ENCODE results near the gene GLIS2.

The GLIS2 gene

DNA sequence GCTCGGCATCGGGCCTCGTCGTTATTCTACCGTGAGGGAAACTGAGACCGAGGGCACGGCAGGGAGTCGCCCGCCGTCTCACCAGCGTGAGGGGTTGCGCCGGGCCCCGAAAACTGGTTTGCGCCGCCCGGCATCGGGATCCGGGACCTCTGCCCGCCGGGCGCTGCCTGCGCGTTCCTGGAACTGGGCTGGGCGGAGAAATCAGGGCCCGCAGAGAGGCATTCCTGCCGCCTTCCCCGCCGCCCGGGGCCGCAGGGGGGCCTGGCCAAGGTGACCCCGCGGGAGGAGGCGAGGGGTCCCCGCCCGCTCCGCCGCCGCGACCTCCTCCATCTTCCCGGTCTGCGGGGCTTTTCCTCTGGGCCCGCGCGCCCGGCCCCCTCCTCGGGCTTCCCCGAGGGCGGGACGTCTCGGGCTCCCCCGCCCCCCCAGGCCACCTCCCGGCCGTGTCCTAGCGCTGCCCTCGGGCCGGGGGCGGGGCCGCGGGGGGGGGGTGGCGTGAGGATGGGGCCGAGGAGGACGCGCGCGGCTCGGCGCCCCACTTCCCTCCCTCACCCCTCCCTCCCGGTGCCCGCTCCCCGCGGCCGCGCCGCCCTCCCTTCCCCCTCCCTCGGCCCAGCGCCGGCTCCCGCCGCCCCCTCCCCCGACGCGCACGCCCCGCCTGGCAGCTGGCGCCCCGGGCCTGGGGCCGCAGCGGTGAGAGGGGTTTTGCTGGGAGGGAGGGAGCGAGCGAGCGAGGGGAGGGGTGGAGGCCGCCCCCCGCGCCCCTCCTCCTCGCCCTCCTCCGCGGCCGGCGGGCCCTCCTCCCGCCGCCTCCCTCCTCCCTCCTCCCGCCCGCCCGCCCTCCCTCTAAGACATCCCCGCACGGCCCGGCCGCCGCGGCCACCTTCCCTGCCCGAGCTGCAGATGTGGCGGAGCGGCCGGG lies at the start of gene GLIS2:
Gene GLIS2, plus strand, starts transcription at position 882 of the 922 bp plus-strand sequence. CDS start 16,214 bp downstream, outside the sequence.
- peak; percentile 81 for DNase-seq (ENCODE audit: low spot score)

DNA sequence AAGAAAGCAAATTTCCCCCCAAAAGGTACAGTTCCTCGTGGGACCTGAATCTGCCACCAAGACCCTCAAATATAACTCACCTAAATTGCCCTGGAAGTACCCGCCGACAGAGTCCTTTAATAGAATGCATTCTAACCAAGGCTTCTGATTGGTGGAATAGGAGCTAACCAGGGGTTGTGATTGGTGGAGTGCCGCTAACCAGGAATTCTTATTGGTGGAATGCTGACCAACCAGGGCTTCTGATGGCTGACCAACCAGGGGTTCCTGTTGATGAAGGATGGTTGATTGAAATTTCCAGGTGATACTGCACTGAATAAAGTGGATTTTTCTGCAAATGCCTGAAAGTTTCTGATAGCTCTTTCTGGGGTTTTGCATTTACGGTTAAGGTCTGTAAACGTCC lies 49.5 kb upstream of the GLIS2 start:
- DNase-seq (ENCODE audit: low spot score), result no peak

DNA sequence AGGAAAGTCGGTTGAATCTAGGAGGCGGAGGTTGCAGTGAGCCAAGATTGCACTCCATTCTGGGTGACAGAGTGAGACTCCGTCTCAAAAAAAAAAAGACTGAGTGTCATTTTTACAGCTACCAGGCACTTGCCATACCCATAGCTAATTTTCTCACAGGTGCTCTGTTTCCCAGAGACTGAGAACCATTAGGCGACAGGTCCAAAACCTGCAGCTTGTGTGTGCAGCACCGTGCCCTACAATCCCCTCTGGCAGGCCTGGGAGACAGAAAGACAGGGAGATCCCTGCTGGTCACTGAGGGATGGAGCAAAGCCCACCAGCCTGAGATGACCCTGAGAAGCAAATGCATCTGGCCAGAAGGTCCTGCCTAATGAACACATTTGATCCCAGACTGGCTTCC lies 45.8 kb upstream of the GLIS2 start:
- DNase-seq (ENCODE audit: low spot score), result no peak

DNA sequence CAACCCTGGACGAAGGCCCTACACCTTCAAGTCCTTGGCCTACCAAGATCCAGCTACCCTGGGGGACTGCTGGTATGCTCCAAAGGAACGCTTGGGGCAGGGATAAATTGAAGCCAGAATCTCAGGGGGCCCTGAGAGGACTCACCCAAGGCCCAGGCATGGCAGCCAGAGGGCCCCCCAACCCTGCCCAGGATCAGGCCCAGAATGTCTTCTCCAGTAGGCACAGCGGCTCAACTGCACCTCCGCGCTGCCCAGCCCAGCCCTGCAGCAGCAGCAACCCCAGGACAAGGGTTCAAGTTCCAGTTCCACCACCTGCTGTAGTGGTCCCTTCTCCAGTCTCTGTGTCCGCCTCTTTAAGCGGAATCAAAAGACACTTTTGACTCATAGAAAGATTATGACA lies 45.3 kb upstream of the GLIS2 start:
- DNase-seq (ENCODE audit: low spot score), result no peak

DNA sequence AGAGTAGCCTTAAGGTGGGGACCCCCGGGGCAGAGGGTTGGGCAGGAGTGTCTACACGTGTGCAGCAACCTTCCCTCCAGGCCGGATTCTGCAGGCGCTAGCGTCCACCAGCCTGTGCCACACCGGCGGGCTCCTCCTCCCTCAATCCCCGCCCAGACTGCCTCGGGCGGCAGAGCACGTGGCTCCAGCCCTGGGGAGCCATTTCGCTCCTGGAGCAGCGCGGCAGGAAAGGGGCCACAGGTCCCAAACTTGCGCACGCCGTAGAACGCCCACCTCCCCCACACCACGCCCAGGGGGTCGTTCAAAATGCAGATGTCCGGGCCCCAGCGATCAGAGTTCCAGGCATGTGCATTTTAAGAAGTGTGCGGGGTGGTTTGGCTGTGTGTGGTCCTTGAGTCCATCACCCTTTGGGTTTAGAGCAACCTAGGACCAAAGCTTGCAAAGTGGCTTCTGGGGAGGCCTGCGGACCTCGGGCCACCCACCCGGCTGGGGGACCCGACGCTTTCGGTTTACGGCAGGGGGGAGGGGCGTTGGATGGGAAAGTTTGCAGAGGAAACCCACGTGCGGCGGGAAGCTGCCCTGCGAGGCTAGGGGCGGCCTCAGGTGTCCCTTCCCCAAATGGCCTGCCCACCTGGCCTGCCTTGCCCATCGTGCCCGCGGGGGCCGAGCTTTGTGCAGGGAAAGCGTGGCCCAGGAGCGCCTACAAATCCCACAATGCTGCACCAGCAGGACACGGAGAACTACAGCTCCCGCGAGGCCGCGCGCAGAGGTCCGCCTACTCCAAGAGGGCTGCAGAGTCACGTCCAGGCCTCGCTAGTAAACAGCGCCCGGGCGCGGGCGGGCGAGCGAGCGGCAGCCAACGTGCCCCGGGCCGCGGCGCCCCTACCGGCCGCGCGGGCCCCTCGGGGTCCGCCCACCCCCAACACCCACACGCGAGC lies 44.4 kb upstream of the GLIS2 start:
- peak; percentile 90 for DNase-seq (ENCODE audit: low spot score)

DNA sequence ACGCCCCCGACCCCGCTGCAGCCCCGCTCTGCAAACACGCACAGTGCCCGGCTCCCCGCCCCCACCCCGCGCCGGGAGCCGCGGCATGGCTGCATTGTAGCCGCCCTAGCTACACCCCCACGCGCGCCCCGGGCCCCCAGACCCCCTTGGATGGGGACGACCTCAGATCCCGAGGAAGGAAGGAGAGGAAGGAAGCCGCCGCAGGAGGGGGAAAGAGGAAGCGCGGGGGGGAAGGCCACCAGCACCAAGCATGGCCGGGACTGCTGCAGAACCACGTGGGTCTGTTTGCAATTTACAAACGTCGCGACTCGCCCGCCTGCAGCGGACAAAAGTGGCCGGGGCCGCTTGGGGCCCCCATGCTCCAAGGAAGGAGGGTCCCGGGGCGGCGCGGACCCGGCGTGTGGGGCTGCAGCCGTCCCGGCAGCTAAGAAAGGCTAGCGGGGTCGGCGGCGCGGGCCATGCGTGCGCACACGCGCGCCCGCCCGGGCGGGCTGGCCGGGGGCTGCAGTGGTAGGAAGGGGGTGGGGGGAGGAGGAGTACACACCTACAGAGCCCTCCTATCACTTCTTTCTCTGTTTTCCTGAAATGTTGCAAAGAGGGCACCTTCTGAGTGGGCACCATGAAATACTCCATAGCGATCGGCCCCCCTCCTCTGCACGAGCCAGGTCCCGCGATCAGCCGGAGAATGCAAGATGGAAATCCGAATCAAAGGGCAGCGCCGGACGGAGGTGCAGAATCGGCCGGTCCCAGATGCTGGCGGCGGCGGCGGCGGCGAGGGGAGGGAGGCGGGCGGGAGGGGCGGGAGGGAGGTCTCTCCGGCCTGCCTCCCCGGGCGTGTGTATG lies 43.5 kb upstream of the GLIS2 start:
- peak; percentile 47 for DNase-seq (ENCODE audit: low spot score)

DNA sequence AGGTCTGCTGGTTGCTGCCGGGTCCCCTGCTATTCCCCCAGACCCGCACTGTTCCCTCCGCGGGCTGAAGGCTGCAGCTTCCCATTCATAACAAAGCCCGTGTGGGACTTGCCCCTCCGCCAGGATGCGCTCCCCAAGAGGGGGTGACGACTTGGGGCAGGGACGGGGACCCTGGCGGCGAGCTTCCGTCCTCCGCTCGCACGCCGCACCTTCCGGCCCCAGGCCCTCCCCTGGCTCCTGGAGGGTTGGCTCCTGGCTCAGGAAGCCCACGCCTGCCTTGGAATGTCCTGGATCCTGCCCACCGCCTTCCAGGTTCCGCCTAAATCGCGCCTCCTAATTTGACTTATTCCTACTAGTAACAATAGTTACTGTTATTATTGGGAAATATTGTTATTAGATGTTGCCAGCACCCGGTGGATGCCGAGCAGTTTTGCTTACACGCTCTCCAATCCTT lies 42.0 kb upstream of the GLIS2 start:
- peak; percentile 69 for DNase-seq (ENCODE audit: low spot score)

DNA sequence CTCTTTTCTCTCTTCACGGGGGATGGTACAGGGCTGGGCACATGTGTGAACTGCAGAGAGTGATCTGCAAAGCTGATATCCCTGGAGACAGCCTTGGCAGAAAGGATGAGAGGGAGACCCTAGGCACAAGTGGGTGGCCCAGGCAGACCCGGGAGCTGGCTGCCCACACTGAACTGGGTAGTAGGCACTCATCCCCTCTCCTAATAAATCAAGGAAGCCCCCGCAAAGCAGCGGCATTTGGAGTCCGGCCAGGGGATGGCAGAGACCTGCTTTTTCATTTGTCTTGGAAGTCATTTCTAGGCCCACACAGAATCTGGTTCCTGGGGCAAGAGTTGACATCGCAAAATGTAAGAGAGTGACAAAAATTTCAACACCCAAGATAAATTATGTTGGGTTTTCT lies 40.0 kb upstream of the GLIS2 start:
- no peak for DNase-seq (ENCODE audit: low spot score)

DNA sequence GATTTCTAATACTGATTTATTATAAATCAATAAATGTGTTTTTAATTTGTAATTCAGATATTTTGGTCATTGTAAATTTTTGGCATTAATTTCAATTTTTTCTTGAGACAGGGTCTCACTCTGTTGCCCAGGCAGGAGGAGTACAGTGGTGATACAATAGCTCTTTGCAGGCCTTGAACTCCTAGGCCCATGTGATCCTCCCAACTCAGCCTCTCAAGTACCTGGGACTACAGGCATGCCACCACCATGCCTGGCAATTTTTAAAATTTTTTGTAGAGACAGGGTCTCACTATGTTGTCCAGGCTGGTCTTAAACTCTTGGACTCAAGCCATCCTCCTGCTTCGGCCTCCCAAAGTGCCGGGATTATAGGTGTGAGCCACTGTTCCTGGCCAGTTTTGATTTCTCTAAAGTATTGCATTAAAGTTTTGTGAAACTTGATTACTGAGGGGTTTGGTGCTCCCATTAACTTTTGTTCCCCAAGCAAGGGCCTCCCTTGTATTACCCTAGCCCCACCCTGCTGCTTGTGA lies 37.8 kb upstream of the GLIS2 start:
- no peak for DNase-seq (ENCODE audit: low spot score)

DNA sequence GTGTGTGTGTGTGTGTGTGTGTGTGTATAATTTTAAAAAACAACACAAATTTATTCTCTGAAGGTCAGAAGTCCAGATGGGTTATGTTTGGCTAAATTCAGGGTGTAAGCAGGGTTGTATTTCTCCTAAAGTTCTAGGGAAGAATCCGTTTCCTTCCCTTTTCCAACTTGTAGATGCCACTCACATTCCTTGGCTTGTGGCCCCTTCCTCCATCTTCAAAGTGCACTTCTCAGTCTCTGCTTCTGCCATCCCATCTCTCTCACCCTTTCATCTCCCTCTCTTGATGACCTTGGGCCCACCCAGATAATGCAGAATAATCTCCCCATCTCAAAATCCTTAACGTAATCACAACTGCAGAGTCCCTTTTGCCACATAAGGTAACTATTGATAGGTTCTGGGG lies 35.2 kb upstream of the GLIS2 start:
- DNase-seq (ENCODE audit: low spot score), result no peak

DNA sequence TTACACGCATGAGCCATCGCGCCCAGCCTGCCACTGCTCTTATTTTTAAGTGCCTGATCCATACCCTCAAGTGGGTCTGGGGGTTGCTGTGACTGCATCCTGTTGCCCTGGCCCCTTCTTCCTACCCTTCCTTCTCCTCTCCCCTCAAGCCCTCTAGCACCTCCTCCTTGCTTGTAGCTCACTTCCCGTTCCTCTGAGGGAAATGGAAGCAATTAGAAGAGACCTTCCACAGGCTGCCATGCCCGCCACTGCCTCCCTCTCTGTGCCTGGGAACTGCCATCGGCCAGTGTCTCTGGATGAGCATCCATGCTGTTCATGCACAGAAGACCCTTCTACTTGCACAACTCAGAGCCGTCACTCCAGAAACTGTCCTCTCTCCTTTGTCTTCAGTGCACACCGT lies 32.4 kb upstream of the GLIS2 start:
- DNase-seq (ENCODE audit: low spot score), result no peak

DNA sequence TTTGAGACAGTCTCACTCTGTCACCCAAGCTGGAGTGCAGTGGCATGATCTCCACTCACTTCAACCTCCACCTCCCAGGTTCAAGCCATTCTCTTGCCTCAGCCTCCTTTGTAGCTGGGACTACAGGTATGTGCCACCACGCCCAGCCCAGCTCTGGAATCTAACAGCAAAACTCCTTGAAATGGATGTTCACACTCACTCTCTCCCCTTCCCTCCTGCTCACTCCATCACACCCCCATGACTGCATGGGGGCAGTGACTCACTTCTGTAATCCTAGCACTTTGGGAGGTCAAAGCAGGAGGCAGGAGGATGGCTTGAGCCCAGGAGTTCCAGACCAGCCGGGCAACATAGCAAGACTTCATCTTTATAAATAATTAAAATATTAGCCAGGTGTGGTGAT lies 31.9 kb upstream of the GLIS2 start:
- no peak for DNase-seq (ENCODE audit: low spot score)

DNA sequence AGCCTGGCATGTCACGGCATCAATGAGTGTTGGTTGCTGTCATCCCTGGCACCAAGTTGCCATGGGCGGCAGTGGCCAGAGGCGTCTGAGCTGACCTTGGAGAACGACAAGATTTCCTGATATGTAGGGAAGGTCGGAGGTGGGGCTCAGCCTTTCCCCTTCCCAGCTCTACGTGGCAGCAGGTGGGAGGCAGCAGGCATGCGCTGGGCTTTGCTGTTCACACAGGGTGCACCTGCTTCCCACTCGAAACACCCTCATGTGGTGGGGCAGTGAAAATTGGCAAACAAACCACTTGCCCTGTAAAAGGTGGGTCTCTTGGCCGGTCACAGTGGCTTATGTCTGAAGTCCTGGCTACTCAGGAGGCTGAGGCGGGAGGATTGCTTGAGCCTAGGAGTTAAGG lies 30.7 kb upstream of the GLIS2 start:
- no peak for DNase-seq (ENCODE audit: low spot score)

DNA sequence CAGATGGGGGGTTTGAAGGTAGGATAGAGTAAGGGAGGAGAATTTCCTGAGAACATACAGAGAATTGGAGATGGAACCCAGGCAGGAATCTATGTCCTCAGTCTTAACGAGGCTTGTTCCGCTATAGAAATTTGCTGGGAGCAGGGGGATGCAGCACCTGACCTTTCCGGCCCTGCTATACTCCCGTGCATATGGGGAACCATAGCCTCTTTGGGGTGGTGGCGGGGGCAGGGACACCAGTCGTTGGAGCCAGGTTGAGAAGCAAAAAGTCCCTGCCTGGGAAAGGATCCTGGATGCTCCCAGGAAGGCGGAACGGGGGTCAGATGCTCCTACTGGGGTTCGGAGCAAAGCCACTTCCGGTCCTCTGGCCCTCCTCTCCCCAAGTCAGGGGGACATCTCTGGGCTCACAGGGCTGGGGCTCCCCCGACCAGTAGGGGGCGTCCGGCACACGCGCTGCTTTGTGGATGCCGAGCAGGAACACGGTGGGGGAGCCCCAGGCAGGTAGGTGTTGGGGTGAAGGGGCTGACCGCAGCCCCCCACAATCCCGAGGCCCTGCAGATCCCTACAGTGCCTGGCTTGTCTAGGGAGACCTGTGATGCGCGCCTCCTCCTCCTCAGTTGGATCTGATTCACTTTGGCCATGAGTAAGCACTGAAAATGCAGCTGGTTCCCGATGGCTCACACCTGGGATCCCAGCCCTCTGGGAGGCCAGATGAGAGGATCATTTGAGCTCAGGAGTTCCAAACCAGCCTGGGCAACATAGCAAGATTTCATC lies 27.5 kb upstream of the GLIS2 start:
- no peak for DNase-seq (ENCODE audit: low spot score)

DNA sequence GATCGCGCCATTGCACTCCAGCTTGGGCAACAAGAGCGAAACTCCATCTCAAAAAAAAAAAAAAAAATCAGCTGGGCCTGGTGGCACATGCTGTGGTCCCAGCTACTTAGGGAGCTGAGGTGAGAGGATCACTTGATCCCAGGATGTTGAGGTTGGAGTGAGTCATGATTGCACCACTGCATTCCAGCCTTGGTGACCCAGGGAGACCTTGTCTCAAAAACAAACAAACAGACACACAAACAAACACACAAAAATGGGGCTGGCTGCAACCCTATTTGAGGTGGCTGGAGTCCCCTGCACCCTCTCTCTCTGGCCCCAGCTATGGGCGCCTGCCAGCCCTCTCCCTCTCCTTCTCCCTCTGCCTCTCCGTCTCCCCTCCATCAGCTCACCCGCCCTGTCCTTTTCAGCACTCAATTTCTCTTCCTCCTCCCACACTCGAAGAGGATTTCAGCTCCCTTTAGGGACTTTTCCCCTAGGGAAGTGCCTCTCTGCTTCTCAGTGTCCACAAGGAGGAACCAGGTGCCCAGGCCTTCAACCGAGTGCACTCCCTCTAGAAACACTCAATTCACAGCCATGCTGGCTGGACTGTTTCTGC lies 25.5 kb upstream of the GLIS2 start:
- no peak for DNase-seq (ENCODE audit: low spot score)

DNA sequence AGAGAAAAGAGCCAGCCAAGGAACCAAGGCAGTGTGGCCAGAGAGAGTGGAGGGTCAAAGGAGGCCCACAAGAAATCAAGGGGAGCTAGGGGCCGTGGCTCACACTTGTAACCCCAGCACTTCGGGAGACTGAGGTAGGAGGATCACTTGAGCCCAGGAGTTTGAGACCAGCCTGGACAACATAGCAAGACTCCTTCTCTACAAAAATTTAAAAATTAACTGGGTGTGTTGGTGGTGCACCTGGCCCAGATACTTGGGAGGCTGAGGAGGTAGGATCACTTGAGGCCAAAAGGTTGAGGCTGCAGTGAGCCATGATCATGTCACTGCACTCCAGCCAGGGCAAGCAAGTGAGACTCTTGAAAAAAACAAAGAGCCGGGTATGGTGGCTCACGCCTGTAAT lies 24.2 kb upstream of the GLIS2 start:
- DNase-seq (ENCODE audit: low spot score), result no peak

DNA sequence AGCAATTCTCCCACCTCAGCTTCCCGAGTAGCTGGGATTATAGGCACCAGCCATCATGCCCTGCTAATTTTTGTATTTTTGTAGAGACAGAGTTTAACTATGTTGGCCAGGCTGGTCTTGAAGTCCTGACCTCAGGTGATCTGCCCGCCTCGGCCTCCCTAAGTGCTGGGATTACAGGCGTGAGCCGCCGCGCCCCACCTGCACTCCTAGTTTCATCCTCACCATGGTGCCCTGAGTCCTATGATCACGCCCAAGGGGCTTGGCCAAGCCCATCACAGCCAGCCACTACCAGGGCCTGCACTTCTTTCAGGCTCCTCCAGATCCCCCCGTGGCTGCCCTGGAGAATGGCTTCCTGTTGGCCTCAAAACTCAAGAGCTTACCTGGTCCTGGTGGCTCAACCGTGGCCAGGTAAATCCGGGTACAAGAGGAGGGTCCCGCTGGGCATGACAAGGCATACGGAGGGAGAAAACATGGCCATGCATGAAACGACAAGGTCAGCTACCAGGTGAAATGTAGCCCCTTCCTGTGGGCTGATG lies 22.6 kb upstream of the GLIS2 start:
- no peak for DNase-seq (ENCODE audit: low spot score)

DNA sequence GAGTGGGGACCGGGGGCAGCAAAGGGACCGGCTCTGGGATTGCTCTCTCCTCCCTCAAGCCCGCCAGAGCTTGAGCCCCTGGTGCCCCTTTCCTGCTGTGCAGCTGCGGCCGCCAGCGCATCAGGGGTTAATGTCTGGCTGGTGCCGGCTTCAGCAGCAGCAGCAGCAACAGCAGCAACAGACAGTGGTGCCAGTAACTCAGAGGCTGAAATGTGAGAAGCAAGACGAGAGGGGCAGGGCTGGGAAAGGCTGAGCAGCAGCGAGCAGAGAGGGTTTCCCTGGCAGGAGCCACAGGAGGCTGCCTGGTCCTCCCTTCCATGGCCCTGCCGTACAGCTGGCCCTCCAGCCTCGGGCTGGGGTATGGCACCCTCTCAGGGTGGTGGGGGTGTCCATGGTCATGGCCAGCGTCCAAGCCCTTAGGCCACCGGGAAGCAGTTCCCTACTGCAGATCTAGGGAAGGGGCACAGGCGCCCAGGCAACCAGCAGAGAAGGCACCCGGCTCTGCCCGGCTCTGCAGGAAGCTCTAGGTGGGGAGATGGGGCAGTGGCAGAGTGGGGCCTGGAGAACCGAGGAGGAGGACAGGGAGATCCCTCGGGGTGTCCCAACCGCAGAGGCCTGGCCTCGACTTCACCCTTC lies 21.9 kb upstream of the GLIS2 start:
- peak; percentile 52 for DNase-seq (ENCODE audit: low spot score)

DNA sequence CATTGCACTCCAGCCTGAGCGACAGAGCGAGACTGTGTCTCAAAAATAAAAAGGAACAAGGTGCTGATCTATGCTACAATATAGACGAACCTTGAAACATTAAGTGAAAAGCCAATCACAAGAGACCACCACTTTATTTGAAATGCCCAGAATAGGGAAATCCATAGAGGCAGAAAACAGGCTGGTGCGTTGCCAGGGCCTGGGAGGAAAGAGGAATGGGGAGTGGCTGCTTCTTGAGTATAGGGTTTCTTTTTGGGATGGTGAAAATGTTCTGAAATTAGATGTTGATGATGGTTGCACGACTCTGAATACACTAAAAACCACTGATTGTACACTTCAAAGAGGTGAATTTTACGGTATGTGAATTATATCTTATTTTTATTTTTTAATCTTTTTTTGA lies 20.3 kb upstream of the GLIS2 start:
- no peak for DNase-seq (ENCODE audit: low spot score)

DNA sequence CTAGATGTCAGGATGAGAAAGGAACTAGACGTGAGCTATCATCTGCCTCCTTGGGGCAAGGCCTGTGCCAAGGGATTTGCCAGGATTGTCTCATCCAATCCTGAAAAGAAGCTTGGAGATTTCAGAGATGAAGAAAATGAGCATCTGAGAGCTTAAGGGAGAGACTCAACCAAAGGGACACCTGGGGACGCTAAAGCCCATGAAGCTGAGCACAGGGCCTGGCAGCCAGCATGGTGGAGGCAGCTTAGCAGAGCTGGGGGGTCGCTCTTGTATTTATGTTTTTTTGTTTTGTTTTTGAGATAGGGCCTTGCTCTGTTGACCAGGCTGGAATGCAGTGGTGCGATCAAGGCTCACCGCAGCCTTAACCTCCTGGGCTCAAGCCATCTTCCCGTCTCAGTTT lies 18.4 kb upstream of the GLIS2 start:
- no peak for DNase-seq (ENCODE audit: low spot score)

All from HuH-7.5 (cell line).